Measurements from ENCODE around the gene GDF3.
"Not testable (repeated sequence)": the region's sequence is repeated elsewhere in the genome, so short reads cannot be mapped to it uniquely, and the experiment has no call there.

Gene GDF3

GRCh38 chr12:7695566-7696197 is at the start of gene GDF3:
GDF3 (minus strand) TSS chr12:7695775; CDS start chr12:7695728, 47 bp downstream.
- Histone ChIP-seq H3K4me3 (ENCODE audit: low read depth, low read length) (0 out of 2 replicates have a peak within 1 kb of the TSS, but pooled peaks have one; percentile 32), H3K36me3 (ENCODE audit: insufficient read depth, low read length) (no peaks in the 10 kb centered on the region), H3K27ac (ENCODE audit: low read depth, low read length) (no peak within 1 kb of the TSS), H3K79me2 (ENCODE audit: control insufficient read depth, insufficient read depth, low read length, unreplicated experiment) (no peaks in the 10 kb centered on the region), H3K27me3 (ENCODE audit: insufficient read depth, low read length) (no peaks in the 10 kb centered on the region), H3K4me1 (ENCODE audit: control insufficient read depth, insufficient read depth, low read length, unreplicated experiment) (peaks cover 7% of the 10 kb centered on the region), H2AFZ (ENCODE audit: low read length, unreplicated experiment) (no peak within 1 kb of the TSS)

- H3K27ac ChIP-seq (ENCODE audit: low read depth, low read length), result no peak overlapping the region
- H3K27me3 ChIP-seq (ENCODE audit: insufficient read depth, low read length), result peaks cover 13% of the 10 kb centered on the region
- no peaks in the 10 kb centered on the region for H3K36me3 ChIP-seq (ENCODE audit: insufficient read depth, low read length)
- H3K4me3 ChIP-seq (ENCODE audit: low read depth, low read length), result no peak overlapping the region
- no peaks in the 10 kb centered on the region for H3K79me2 ChIP-seq (ENCODE audit: control insufficient read depth, insufficient read depth, low read length, unreplicated experiment)
- no peaks in the 10 kb centered on the region for H3K4me1 ChIP-seq (ENCODE audit: control insufficient read depth, insufficient read depth, low read length, unreplicated experiment)
- no peak overlapping the region for H2AFZ ChIP-seq (ENCODE audit: low read length, unreplicated experiment)
These were observed 37.4 kb upstream of the GDF3 start for GRCh38 chr12:7732993-7733392.

- Histone ChIP-seq H3K27me3 (ENCODE audit: insufficient read depth, low read length) (peaks cover 19% of the 10 kb centered on the region), H3K36me3 (ENCODE audit: insufficient read depth, low read length) (no peaks in the 10 kb centered on the region), H3K4me3 (ENCODE audit: low read depth, low read length) (no peak overlapping the region), H3K79me2 (ENCODE audit: control insufficient read depth, insufficient read depth, low read length, unreplicated experiment) (no peaks in the 10 kb centered on the region), H3K27ac (ENCODE audit: low read depth, low read length) (no peak overlapping the region), H2AFZ (ENCODE audit: low read length, unreplicated experiment) (no peak overlapping the region), H3K4me1 (ENCODE audit: control insufficient read depth, insufficient read depth, low read length, unreplicated experiment) (no peaks in the 10 kb centered on the region)
These were observed 35.9 kb upstream of the GDF3 start for GRCh38 chr12:7731486-7731885.

- H3K4me1 ChIP-seq (ENCODE audit: control insufficient read depth, insufficient read depth, low read length, unreplicated experiment); H3K36me3 ChIP-seq (ENCODE audit: insufficient read depth, low read length); H2AFZ ChIP-seq (ENCODE audit: low read length, unreplicated experiment); H3K27ac ChIP-seq (ENCODE audit: low read depth, low read length); H3K4me3 ChIP-seq (ENCODE audit: low read depth, low read length); H3K79me2 ChIP-seq (ENCODE audit: control insufficient read depth, insufficient read depth, low read length, unreplicated experiment): not testable (repeated sequence)
- H3K27me3 ChIP-seq (ENCODE audit: insufficient read depth, low read length), result peaks cover 24% of the 10 kb centered on the region
These were observed 35.4 kb upstream of the GDF3 start for GRCh38 chr12:7730984-7731383.

GRCh38 chr12:7729746-7730145 is 34.2 kb upstream of the GDF3 start:
- H3K4me3 ChIP-seq (ENCODE audit: low read depth, low read length), result no peak overlapping the region
- H2AFZ ChIP-seq (ENCODE audit: low read length, unreplicated experiment), result no peak overlapping the region
- no peaks in the 10 kb centered on the region for H3K36me3 ChIP-seq (ENCODE audit: insufficient read depth, low read length)

GRCh38 chr12:7723926-7724325 is 28.4 kb upstream of the GDF3 start:
- Histone ChIP-seq H3K79me2 (ENCODE audit: control insufficient read depth, insufficient read depth, low read length, unreplicated experiment) (no peaks in the 10 kb centered on the region), H2AFZ (ENCODE audit: low read length, unreplicated experiment) (no peak overlapping the region)

More at GRCh38 chr12:7729746-7730145, 34.2 kb upstream of the GDF3 start:
- Histone ChIP-seq H3K27me3 (ENCODE audit: insufficient read depth, low read length) (peaks cover 31% of the 10 kb centered on the region), H3K27ac (ENCODE audit: low read depth, low read length) (no peak overlapping the region), H3K4me1 (ENCODE audit: control insufficient read depth, insufficient read depth, low read length, unreplicated experiment) (no peaks in the 10 kb centered on the region), H3K79me2 (ENCODE audit: control insufficient read depth, insufficient read depth, low read length, unreplicated experiment) (no peaks in the 10 kb centered on the region)

GRCh38 chr12:7719946-7720730 is 24.6 kb upstream of the GDF3 start:
- Histone ChIP-seq H3K79me2 (ENCODE audit: control insufficient read depth, insufficient read depth, low read length, unreplicated experiment) (no peaks in the 10 kb centered on the region), H3K36me3 (ENCODE audit: insufficient read depth, low read length) (no peaks in the 10 kb centered on the region), H2AFZ (ENCODE audit: low read length, unreplicated experiment) (no peak overlapping the region), H3K4me1 (ENCODE audit: control insufficient read depth, insufficient read depth, low read length, unreplicated experiment) (no peaks in the 10 kb centered on the region), H3K27me3 (ENCODE audit: insufficient read depth, low read length) (0 out of 2 replicates have a peak, but pooled peaks cover 3% of the 10 kb centered on the region), H3K4me3 (ENCODE audit: low read depth, low read length) (no peak overlapping the region), H3K27ac (ENCODE audit: low read depth, low read length) (no peak overlapping the region)

More at GRCh38 chr12:7723926-7724325, 28.4 kb upstream of the GDF3 start:
- Histone ChIP-seq H3K4me3 (ENCODE audit: low read depth, low read length) (no peak overlapping the region), H3K4me1 (ENCODE audit: control insufficient read depth, insufficient read depth, low read length, unreplicated experiment) (no peaks in the 10 kb centered on the region), H3K36me3 (ENCODE audit: insufficient read depth, low read length) (no peaks in the 10 kb centered on the region), H3K27me3 (ENCODE audit: insufficient read depth, low read length) (peaks cover 20% of the 10 kb centered on the region), H3K27ac (ENCODE audit: low read depth, low read length) (no peak overlapping the region)

GRCh38 chr12:7716381-7716780 is 20.8 kb upstream of the GDF3 start:
- peaks cover 5% of the 10 kb centered on the region for H3K27me3 ChIP-seq (ENCODE audit: insufficient read depth, low read length)
- H3K27ac ChIP-seq (ENCODE audit: low read depth, low read length), result no peak overlapping the region
- no peak overlapping the region for H2AFZ ChIP-seq (ENCODE audit: low read length, unreplicated experiment)
- no peak overlapping the region for H3K4me3 ChIP-seq (ENCODE audit: low read depth, low read length)
- H3K36me3 ChIP-seq (ENCODE audit: insufficient read depth, low read length), result no peaks in the 10 kb centered on the region
- H3K79me2 ChIP-seq (ENCODE audit: control insufficient read depth, insufficient read depth, low read length, unreplicated experiment), result no peaks in the 10 kb centered on the region
- H3K4me1 ChIP-seq (ENCODE audit: control insufficient read depth, insufficient read depth, low read length, unreplicated experiment), result no peaks in the 10 kb centered on the region

- Histone ChIP-seq H2AFZ (ENCODE audit: low read length, unreplicated experiment) (no peak overlapping the region), H3K4me3 (ENCODE audit: low read depth, low read length) (no peak overlapping the region), H3K27ac (ENCODE audit: low read depth, low read length) (no peak overlapping the region), H3K36me3 (ENCODE audit: insufficient read depth, low read length) (no peaks in the 10 kb centered on the region), H3K4me1 (ENCODE audit: control insufficient read depth, insufficient read depth, low read length, unreplicated experiment) (no peaks in the 10 kb centered on the region), H3K79me2 (ENCODE audit: control insufficient read depth, insufficient read depth, low read length, unreplicated experiment) (no peaks in the 10 kb centered on the region), H3K27me3 (ENCODE audit: insufficient read depth, low read length) (peaks cover 20% of the 10 kb centered on the region)
These were observed 17.4 kb upstream of the GDF3 start for GRCh38 chr12:7712841-7713442.

- H3K36me3 ChIP-seq (ENCODE audit: insufficient read depth, low read length), result no peaks in the 10 kb centered on the region
- peaks cover 17% of the 10 kb centered on the region for H3K27me3 ChIP-seq (ENCODE audit: insufficient read depth, low read length)
- H3K4me3 ChIP-seq (ENCODE audit: low read depth, low read length), result no peak within 1 kb of the TSS
- no peaks in the 10 kb centered on the region for H3K79me2 ChIP-seq (ENCODE audit: control insufficient read depth, insufficient read depth, low read length, unreplicated experiment)
- H3K27ac ChIP-seq (ENCODE audit: low read depth, low read length), result no peak within 1 kb of the TSS
- H2AFZ ChIP-seq (ENCODE audit: low read length, unreplicated experiment), result no peak within 1 kb of the TSS
- no peaks in the 10 kb centered on the region for H3K4me1 ChIP-seq (ENCODE audit: control insufficient read depth, insufficient read depth, low read length, unreplicated experiment)
These were observed 15.6 kb upstream of the GDF3 start, which contains the start of gene DPPA3 for GRCh38 chr12:7711133-7711532. DPPA3 (plus strand) TSS chr12:7711433; CDS start chr12:7711571, 138 bp downstream.

All from ACC112 (cell line).